ENCODE data around the gene CRYZ. TPM values are rescaled to one million over a fixed set of nuclear protein-coding genes. Genes with fewer than 3 reads are reported as not detected.
A peak's percentile ranks its signal among the peaks of the same experiment; 100 is the strongest.
"Not testable (repeated sequence)": the region's sequence is repeated elsewhere in the genome, so short reads cannot be mapped to it uniquely, and the experiment has no call there.

Gene CRYZ
- total and polyA plus RNA-seq, 2 donors: 27.3 to 51.4 TPM

- no peaks in the 10 kb centered on the region for H3K36me3 ChIP-seq (ENCODE audit: insufficient read depth)
- no peak for DNase-seq (ENCODE audit: extremely low spot score)
- no peaks in the 10 kb centered on the region for H3K4me1 ChIP-seq (ENCODE audit: insufficient read depth)
- H3K4me3 ChIP-seq (ENCODE audit: low read depth, low read length): no peak overlapping the region
- no peak overlapping the region for H3K27ac ChIP-seq (ENCODE audit: low read depth)
These were observed 49.2 kb downstream of the CRYZ start for GRCh38 chr1:74683656-74684055.

GRCh38 chr1:74681851-74682250, 51.0 kb downstream of the CRYZ start:
- WGBS: 90% methylated on average over 2 of the region's 2 CpGs
- Histone ChIP-seq H3K36me3 (ENCODE audit: insufficient read depth) (no peaks in the 10 kb centered on the region), H3K4me1 (ENCODE audit: insufficient read depth) (no peaks in the 10 kb centered on the region), H3K27ac (ENCODE audit: low read depth) (no peak overlapping the region), H3K4me3 (ENCODE audit: low read depth, low read length) (no peak overlapping the region)
- DNase-seq (ENCODE audit: extremely low spot score): no peak

DNA sequence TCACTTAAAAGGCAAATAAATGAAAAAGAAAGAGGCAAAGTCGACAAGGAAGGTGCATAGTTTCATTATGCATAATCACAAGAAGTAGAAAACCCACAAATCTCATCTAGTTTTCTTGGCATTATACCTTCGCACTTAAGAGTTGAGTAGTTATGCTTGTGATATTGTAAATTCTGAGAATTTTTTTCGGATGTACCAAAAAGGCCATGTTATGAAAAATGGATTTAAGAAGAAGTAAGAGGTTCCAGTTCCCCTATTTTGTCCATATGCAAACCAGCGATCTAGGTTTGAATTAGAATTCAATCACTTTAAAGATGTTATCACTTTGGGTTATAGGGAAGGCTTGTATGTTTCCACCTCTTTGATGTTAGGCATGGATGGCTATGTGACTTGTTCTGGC, 51.4 kb downstream of the CRYZ start:
- H3K4me1 ChIP-seq (ENCODE audit: insufficient read depth): no peaks in the 10 kb centered on the region
- DNase-seq (ENCODE audit: extremely low spot score): no peak
- no peak overlapping the region for H3K27ac ChIP-seq (ENCODE audit: low read depth)
- H3K4me3 ChIP-seq (ENCODE audit: low read depth, low read length): no peak overlapping the region
- H3K36me3 ChIP-seq (ENCODE audit: insufficient read depth): no peaks in the 10 kb centered on the region
- WGBS: 89% methylated on average over 4 of the region's 4 CpGs

- no peak for DNase-seq (ENCODE audit: extremely low spot score)
- 64% methylated on average over 3 of the region's 3 CpGs for WGBS
- Histone ChIP-seq H3K36me3 (ENCODE audit: insufficient read depth) (no peaks in the 10 kb centered on the region), H3K4me1 (ENCODE audit: insufficient read depth) (no peaks in the 10 kb centered on the region), H3K27ac (ENCODE audit: low read depth) (no peak overlapping the region), H3K4me3 (ENCODE audit: low read depth, low read length) (no peak overlapping the region)
These were observed 51.8 kb downstream of the CRYZ start for GRCh38 chr1:74681001-74681400.

GRCh38 chr1:74679811-74680210, 53.0 kb downstream of the CRYZ start:
- Histone ChIP-seq H3K4me1 (ENCODE audit: insufficient read depth) (no peaks in the 10 kb centered on the region), H3K27ac (ENCODE audit: low read depth) (no peak overlapping the region), H3K36me3 (ENCODE audit: insufficient read depth) (no peaks in the 10 kb centered on the region), H3K4me3 (ENCODE audit: low read depth, low read length) (no peak overlapping the region)
- no peak for DNase-seq (ENCODE audit: extremely low spot score)
- 94% methylated on average over 2 of the region's 2 CpGs for WGBS

DNA sequence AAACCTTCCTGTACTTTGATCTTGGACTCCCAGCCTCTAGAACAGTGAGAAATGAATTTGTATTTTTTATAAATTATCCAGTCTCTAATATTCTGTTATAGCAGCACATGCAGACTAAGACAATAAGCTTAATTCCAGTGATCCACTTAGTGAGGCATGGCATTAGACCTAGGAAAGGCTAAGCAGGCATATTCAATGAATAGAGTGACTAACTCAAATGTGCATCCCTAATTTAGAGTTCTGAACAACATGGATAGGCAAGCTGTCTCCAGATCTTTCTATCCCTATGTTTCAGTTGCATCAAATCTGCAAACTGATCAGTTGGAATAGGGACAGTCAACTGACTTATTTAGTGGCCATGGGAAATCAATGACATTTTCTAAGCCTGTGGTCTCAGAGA, 54.9 kb downstream of the CRYZ start:
- Histone ChIP-seq H3K27ac (ENCODE audit: low read depth) (no peak overlapping the region), H3K36me3 (ENCODE audit: insufficient read depth) (no peaks in the 10 kb centered on the region), H3K4me1 (ENCODE audit: insufficient read depth) (no peaks in the 10 kb centered on the region), H3K4me3 (ENCODE audit: low read depth, low read length) (no peak overlapping the region)
- no peak for DNase-seq (ENCODE audit: extremely low spot score)

GRCh38 chr1:74674278-74675048, 58.4 kb downstream of the CRYZ start:
- H3K4me3 ChIP-seq (ENCODE audit: low read depth, low read length): no peak overlapping the region
- H3K27ac ChIP-seq (ENCODE audit: low read depth): no peak overlapping the region
- 62% methylated on average over 6 of the region's 6 CpGs for WGBS
- DNase-seq (ENCODE audit: extremely low spot score): no peak
- H3K4me1 ChIP-seq (ENCODE audit: insufficient read depth): no peaks in the 10 kb centered on the region
- H3K36me3 ChIP-seq (ENCODE audit: insufficient read depth): no peaks in the 10 kb centered on the region

DNA sequence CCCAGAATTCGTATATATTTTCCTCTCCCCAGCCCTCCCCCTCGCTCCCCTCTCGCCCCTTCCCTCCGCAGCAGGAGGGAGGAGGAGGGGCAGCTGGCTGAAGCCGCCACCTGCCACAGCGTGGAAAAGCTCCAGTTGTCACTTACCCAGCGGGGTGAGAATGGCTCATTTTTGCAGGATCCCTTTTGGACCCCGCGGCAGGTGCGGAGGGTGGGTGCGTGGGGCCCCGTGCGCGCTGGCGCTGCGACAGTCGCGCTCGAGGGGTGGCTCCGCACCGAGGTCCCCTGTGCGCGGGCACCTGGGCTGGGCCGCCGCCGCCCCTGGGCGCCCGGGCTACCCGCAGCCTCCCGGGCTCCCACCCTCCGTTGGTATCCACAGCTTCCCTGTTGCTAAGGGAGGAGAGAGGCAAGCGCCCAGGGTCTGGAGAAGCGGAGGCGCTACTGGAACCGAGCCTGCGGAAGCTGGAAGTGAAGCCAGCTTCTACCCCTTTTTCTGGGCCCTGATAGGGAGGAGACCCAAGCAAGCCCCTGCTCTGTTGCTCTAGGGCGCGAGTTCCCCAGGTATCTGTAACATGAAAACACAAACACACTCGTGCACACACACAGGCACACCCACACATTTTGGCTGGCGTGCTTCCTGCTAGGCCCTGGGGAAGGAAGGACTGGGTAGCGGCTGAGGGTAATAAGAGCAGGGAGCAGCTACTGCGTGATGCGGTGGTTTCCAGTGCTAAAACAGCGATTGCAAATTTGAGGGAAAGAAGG, 59.3 kb downstream of the CRYZ start, which contains the start of gene ERICH3:
Gene ERICH3, minus strand, starts transcription at position 442 of the 761 bp plus-strand sequence. Its CDS starts 273 bp downstream, at position 169.
- Histone ChIP-seq H3K4me1 (ENCODE audit: insufficient read depth) (no peaks in the 10 kb centered on the region), H3K36me3 (ENCODE audit: insufficient read depth) (no peaks in the 10 kb centered on the region), H3K27ac (ENCODE audit: low read depth) (no peak within 1 kb of the TSS), H3K4me3 (ENCODE audit: low read depth, low read length) (peak within 1 kb of the TSS; percentile 17)
- WGBS: 4% methylated on average over 43 of the region's 44 CpGs
- DNase-seq (ENCODE audit: extremely low spot score): no peak

- not testable (repeated sequence) for H3K36me3 ChIP-seq (ENCODE audit: insufficient read depth); H3K27ac ChIP-seq (ENCODE audit: low read depth); DNase-seq (ENCODE audit: extremely low spot score); H3K4me1 ChIP-seq (ENCODE audit: insufficient read depth); H3K4me3 ChIP-seq (ENCODE audit: low read depth, low read length)
- 88% methylated on average over 3 of the region's 3 CpGs for WGBS
These were observed 62.0 kb downstream of the CRYZ start for GRCh38 chr1:74670866-74671265.

Other genes starting within 250 kb of the CRYZ start
- gene LRRC53, start 220.4 kb downstream of the CRYZ start, total RNA-seq: not detected
- gene LRRC53, start 220.4 kb downstream of the CRYZ start, polyA plus RNA-seq: not detected
- gene ERICH3, start 59.3 kb downstream of the CRYZ start, total RNA-seq: 0.79 TPM
- 0.11 TPM for gene ERICH3, start 59.3 kb downstream of the CRYZ start, polyA plus RNA-seq
- gene TYW3, start 102 bp upstream of the CRYZ start, total RNA-seq: 23.6 TPM
- 18.8 TPM for gene TYW3, start 102 bp upstream of the CRYZ start, polyA plus RNA-seq

All from urinary bladder (tissue), 4 donors.